Upper lobe of right lung (tissue), 1 donor: Measurements from ENCODE around the gene UAP1L1. TPM values are rescaled to one million over a fixed set of nuclear protein-coding genes. Genes with fewer than 3 reads are reported as not detected.

Source experiments
- ATAC-seq: fragments of 200-7000 bp; cut with Tn5 transposase; one replicate; pipeline ENCODE4 v1.9.1; 2020; ENCODE audit warnings: mild to moderate bottlenecking, moderate library complexity
- DNase-seq: peaks from one replicate; pipeline ENCODE4 v3.0.0-alpha.2; 2020
- H3K27ac ChIP-seq: fragments of 200-600 bp; one replicate; pipeline ENCODE4 v1.8.0; 2022
- H3K27me3 ChIP-seq: fragments of 200-600 bp; one replicate; pipeline ENCODE4 v1.8.0; 2022; ENCODE audit warnings: mild to moderate bottlenecking
- H3K36me3 ChIP-seq: fragments of 200-600 bp; one replicate; pipeline ENCODE4 v1.8.0; 2022
- H3K4me1 ChIP-seq: fragments of 200-600 bp; one replicate; pipeline ENCODE4 v1.8.0; 2022
- H3K4me3 ChIP-seq: fragments of 200-600 bp; one replicate; pipeline ENCODE4 v1.8.0; 2022; ENCODE audit warnings: mild to moderate bottlenecking
- H3K9me3 ChIP-seq: fragments of 200-600 bp; one replicate; pipeline ENCODE4 v1.8.0; 2022
- CTCF ChIP-seq: fragments of 200-600 bp; IDR thresholded peaks from one replicate; pipeline ENCODE4 v1.8.0; 2022; ENCODE audit warnings: antibody characterized with exemption
- intact Hi-C: fragments of 100-400 bp; cut with DNase I; formaldehyde crosslinking; loops from one replicate; pipeline ENCODE4 v1.11.0; 2022
- total RNA-seq: library from RNA; stranded (reverse); fragmentation: NEBNext Ultra II Directional; extraction: Animal tissue kit (Norgen Biotek cat#: 25700); gene quantifications from one replicate; pipeline ENCODE4 v1.2.1, GENCODE V29; 2021
- donor health status: DM: no; HTN: yes; CAD: no; lungs with severe emphysema.

The UAP1L1 gene
- total RNA-seq, 1 donor from 2014 or later, result 30.7 TPM

GRCh38 chr9:137112564-137113384 lies 35.5 kb downstream of the UAP1L1 start:
- H3K27ac ChIP-seq, result no peak overlapping the region
- H3K9me3 ChIP-seq, result no peaks in the 10 kb centered on the region
- H3K4me1 ChIP-seq, result peaks cover 7% of the 10 kb centered on the region
- H3K27me3 ChIP-seq, result no peaks in the 10 kb centered on the region
- intact Hi-C loops, result no loop called here
- peak; percentile 62 for DNase-seq
- H3K4me3 ChIP-seq, result no peak overlapping the region
- no peak for ATAC-seq
- TF ChIP-seq CTCF, result no peak
- H3K36me3 ChIP-seq, result peaks cover 34% of the 10 kb centered on the region

- TF ChIP-seq CTCF, result no peak
- H3K27ac ChIP-seq, result no peak overlapping the region
- no peaks in the 10 kb centered on the region for H3K9me3 ChIP-seq
- peaks cover 7% of the 10 kb centered on the region for H3K4me1 ChIP-seq
- ATAC-seq, result peak; percentile 6
- no peaks in the 10 kb centered on the region for H3K27me3 ChIP-seq
- DNase-seq, result peak; percentile 68
- H3K4me3 ChIP-seq, result peak overlapping the region; percentile 36
- intact Hi-C loops, result no loop called here
- peaks cover 28% of the 10 kb centered on the region for H3K36me3 ChIP-seq
These were observed 36.3 kb downstream of the UAP1L1 start for GRCh38 chr9:137113385-137114159.

GRCh38 chr9:137114220-137114612 lies 36.9 kb downstream of the UAP1L1 start:
- intact Hi-C loops, result no loop called here
- H3K36me3 ChIP-seq, result peaks cover 22% of the 10 kb centered on the region
- DNase-seq (no peak), ATAC-seq (no peak)
- H3K27me3 ChIP-seq, result no peaks in the 10 kb centered on the region
- peak overlapping the region; percentile 58 for H3K27ac ChIP-seq
- H3K9me3 ChIP-seq, result no peaks in the 10 kb centered on the region
- H3K4me1 ChIP-seq, result peaks cover 7% of the 10 kb centered on the region
- no peak for TF ChIP-seq CTCF
- H3K4me3 ChIP-seq, result peak overlapping the region; percentile 78

- peaks cover 18% of the 10 kb centered on the region for H3K36me3 ChIP-seq
- H3K4me1 ChIP-seq, result peaks cover 7% of the 10 kb centered on the region
- ATAC-seq (peak; percentile 93), DNase-seq (peak; percentile 90)
- H3K9me3 ChIP-seq, result no peaks in the 10 kb centered on the region
- intact Hi-C loops, result loop anchor here (5.0 kb wide), 1 partner anchor 112 kb away; the partner anchor contains the start of genes CYSRT1 and RNF224
- peak within 1 kb of the TSS; percentile 78 for H3K4me3 ChIP-seq
- no peaks in the 10 kb centered on the region for H3K27me3 ChIP-seq
- TF ChIP-seq CTCF, result no peak
- H3K27ac ChIP-seq, result peak within 1 kb of the TSS; percentile 58
These were observed 37.5 kb downstream of the UAP1L1 start, which contains the start of gene DPP7 for GRCh38 chr9:137114613-137115393. Gene DPP7 (minus strand): TSS chr9:137114733. CDS start chr9:137114713, 20 bp downstream.

- peaks cover 11% of the 10 kb centered on the region for H3K36me3 ChIP-seq
- ATAC-seq (no peak), DNase-seq (no peak)
- H3K9me3 ChIP-seq, result no peaks in the 10 kb centered on the region
- no peak overlapping the region for H3K27ac ChIP-seq
- peaks cover 7% of the 10 kb centered on the region for H3K4me1 ChIP-seq
- intact Hi-C loops, result loop anchor here (5.0 kb wide), 1 partner anchor 112 kb away; the partner anchor contains the start of genes CYSRT1 and RNF224
- TF ChIP-seq CTCF, result no peak
- no peaks in the 10 kb centered on the region for H3K27me3 ChIP-seq
- H3K4me3 ChIP-seq, result peak overlapping the region; percentile 78
These were observed 38.2 kb downstream of the UAP1L1 start for GRCh38 chr9:137115394-137116026.
